SK-N-MC (cell line): ENCODE results near the gene HDAC4.

Experiments
- DNase-seq: peaks from one replicate; pipeline ENCODE4 v3.0.0-alpha.2; 2011; ENCODE audit warnings: low read depth, low spot score
- H3K27ac ChIP-seq: fragments of 200-600 bp; sonication (generic); 2 replicates; pipeline ENCODE4 v1.5.1; 2016; ENCODE audit warnings: mixed run types
- H3K36me3 ChIP-seq: fragments of 200-600 bp; sonication (generic); 2 replicates; pipeline ENCODE4 v1.6.1; 2017; ENCODE audit warnings: antibody characterized with exemption, low read length, mixed read lengths; ENCODE audit not compliant: insufficient read depth
- H3K4me3 ChIP-seq: fragments of 200-600 bp; sonication (generic); 2 replicates; pipeline ENCODE4 v1.5.1; 2016
- H3K9ac ChIP-seq: fragments of 200-600 bp; sonication (generic); 2 replicates; pipeline ENCODE4 v1.8.0; 2017; ENCODE audit warnings: mixed run types, mixed read lengths; ENCODE audit not compliant: insufficient read length
- H3K9me3 ChIP-seq: fragments of 200-600 bp; sonication (generic); 2 replicates; pipeline ENCODE4 v1.6.1; 2017; ENCODE audit warnings: low read depth, mild to moderate bottlenecking, antibody characterized with exemption, low read length, moderate library complexity, mixed read lengths
- EZH2 ChIP-seq: fragments of 200-600 bp; sonication (generic); IDR thresholded peaks from one replicate; pipeline ENCODE4 v1.6.1; 2017; ENCODE audit warnings: antibody characterized with exemption
- FOXP2 ChIP-seq: optimal IDR thresholded peaks from 2 replicates; pipeline ENCODE3; 2011; ENCODE audit warnings: mild to moderate bottlenecking, moderate library complexity; ENCODE audit not compliant: insufficient read depth; ENCODE audit errors: extremely low read length, control extremely low read depth
- POLR2AphosphoS5 ChIP-seq: IDR thresholded peaks from 2 replicates; pipeline ENCODE4 v1.6.1; 2012; ENCODE audit warnings: mild to moderate bottlenecking, low read depth, low read length, borderline replicate concordance

The HDAC4 gene

GRCh38 chr2:239082425-239082824 lies 318.4 kb downstream of the HDAC4 start:
- no peak for DNase-seq

DNA sequence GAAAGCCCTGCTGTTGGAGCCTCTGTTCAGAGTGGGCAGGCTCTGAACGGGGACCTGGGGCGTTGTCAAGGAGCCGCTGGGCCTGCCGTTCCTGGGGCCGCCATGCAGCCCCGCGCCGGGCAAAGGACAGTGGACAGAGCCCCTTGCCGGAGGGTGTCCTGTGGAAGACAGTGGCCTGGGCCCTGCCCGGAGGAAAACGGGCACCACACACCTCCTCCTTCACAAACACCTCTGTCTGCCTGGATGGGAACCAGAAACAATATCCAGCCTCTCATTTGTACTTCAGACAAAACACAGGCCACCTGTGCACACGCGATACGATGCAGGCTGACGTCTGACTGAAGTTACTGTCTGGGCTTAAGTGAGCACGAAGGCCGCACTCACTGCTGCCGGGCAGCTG lies 319.2 kb downstream of the HDAC4 start:
- Histone ChIP-seq H3K9me3 (no peaks in the 10 kb centered on the region), H3K36me3 (no peaks in the 10 kb centered on the region), H3K9ac (no peak overlapping the region), H3K4me3 (no peak overlapping the region), H3K27ac (no peak overlapping the region)
- DNase-seq, result no peak
- TF ChIP-seq FOXP2 (no peak), EZH2 (no peak), POLR2AphosphoS5 (no peak)

More at GRCh38 chr2:239082425-239082824, 318.4 kb downstream of the HDAC4 start:
- Histone ChIP-seq H3K27ac (no peak overlapping the region), H3K9ac (no peak overlapping the region), H3K9me3 (no peaks in the 10 kb centered on the region), H3K4me3 (no peak overlapping the region), H3K36me3 (no peaks in the 10 kb centered on the region)
- TF ChIP-seq FOXP2 (no peak), EZH2 (no peak), POLR2AphosphoS5 (no peak)

- no peaks in the 10 kb centered on the region for H3K9me3 ChIP-seq
- no peak for TF ChIP-seq POLR2AphosphoS5
- no peak for TF ChIP-seq FOXP2
- TF ChIP-seq EZH2, result no peak
- H3K36me3 ChIP-seq, result no peaks in the 10 kb centered on the region
Observed at GRCh38 chr2:239081046-239081445, 319.8 kb downstream of the HDAC4 start.

DNA sequence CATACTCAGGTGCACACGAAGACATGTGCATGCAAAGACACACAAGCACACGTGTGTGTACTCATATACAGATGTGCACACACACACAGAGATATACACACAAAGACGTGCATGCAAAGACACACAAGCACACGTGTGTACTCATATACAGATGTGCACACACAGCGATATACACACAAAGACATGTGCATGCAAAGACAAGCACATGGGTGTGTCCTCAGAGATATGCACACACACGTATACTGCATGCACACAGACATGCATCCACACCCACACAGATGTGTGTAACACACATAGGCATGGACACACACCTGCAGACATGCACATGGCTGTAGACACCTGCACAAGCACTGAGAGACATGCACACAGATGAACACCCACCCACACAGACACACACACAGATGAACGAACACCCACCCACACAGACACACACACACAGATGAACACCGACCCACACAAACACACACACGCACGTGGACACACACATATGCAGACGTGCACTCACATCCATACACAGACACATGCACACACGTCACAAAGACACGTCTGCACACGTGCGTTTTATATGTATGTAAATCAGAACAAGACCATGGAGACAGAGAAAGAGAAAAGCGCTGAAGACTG lies 321.0 kb downstream of the HDAC4 start:
- H3K9me3 ChIP-seq, result no peaks in the 10 kb centered on the region

More at GRCh38 chr2:239081046-239081445, 319.8 kb downstream of the HDAC4 start:
- Histone ChIP-seq H3K9ac (no peak overlapping the region), H3K27ac (no peak overlapping the region), H3K4me3 (no peak overlapping the region)
- no peak for DNase-seq

DNA sequence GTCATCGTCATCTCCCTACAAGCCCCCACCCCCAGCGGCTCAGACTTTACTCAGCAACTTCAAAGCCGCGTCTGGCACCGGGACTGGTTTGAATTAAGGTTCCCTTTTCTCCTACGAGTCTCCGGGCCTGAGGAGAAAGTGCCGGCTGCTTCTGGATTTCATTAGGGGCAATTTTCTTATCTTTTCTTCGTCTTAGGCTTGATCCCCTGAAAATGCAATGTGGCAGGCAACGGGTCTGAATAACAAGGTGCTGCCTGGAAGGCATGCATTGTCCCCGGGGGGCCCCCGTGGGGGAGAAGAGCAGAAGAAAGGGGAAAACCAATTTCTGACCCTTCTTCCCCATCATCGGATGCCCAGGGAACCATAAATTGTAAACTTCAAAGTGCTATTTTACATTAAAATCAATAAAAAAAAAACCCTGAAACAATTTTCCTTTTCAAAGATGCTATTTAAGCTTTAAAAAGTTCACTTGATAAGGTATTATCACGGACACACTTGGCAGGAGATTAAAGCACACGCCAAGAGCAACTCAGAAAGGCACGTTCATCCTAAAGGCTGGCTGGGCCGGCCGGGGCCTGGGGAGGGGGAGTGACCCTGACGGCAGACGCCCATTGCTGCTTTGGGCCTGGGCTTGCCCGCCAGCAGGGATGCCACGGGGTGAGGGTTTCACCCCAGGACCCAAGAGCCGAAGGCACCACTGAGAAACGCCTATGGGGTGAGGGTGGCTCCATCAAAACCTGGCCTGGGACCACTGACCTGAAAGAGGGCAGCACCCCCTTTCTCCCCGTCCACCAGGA lies 322.5 kb downstream of the HDAC4 start:
- TF ChIP-seq EZH2, result no peak
- TF ChIP-seq POLR2AphosphoS5, result no peak
- no peak for TF ChIP-seq FOXP2
- H3K27ac ChIP-seq, result no peak overlapping the region
- no peak overlapping the region for H3K9ac ChIP-seq
- H3K4me3 ChIP-seq, result no peak overlapping the region
- H3K9me3 ChIP-seq, result no peaks in the 10 kb centered on the region
- no peaks in the 10 kb centered on the region for H3K36me3 ChIP-seq
- DNase-seq, result no peak

More for the DNA sequence above, 321.0 kb downstream of the HDAC4 start:
- Histone ChIP-seq H3K9ac (no peak overlapping the region), H3K4me3 (no peak overlapping the region), H3K27ac (no peak overlapping the region), H3K36me3 (no peaks in the 10 kb centered on the region)
- DNase-seq, result no peak
- TF ChIP-seq FOXP2, result no peak
- TF ChIP-seq POLR2AphosphoS5, result no peak
- TF ChIP-seq EZH2, result no peak

- DNase-seq, result no peak
- Histone ChIP-seq H3K4me3 (no peak overlapping the region), H3K9me3 (no peaks in the 10 kb centered on the region), H3K36me3 (no peaks in the 10 kb centered on the region), H3K9ac (no peak overlapping the region), H3K27ac (no peak overlapping the region)
- TF ChIP-seq POLR2AphosphoS5 (no peak), EZH2 (no peak), FOXP2 (no peak)
Observed at GRCh38 chr2:239077260-239077659, 323.6 kb downstream of the HDAC4 start.

GRCh38 chr2:239075918-239076758 lies 324.7 kb downstream of the HDAC4 start:
- Histone ChIP-seq H3K9me3 (no peaks in the 10 kb centered on the region), H3K27ac (no peak overlapping the region), H3K4me3 (no peak overlapping the region), H3K36me3 (no peaks in the 10 kb centered on the region; the same call in 1 of the 2 replicates), H3K9ac (no peak overlapping the region)
- no peak for TF ChIP-seq EZH2
- TF ChIP-seq POLR2AphosphoS5, result no peak
- no peak for TF ChIP-seq FOXP2
- DNase-seq, result no peak

GRCh38 chr2:239073745-239074530 lies 326.9 kb downstream of the HDAC4 start:
- no peak overlapping the region for H3K9ac ChIP-seq
- no peaks in the 10 kb centered on the region; the same call in 1 of the 2 replicates for H3K36me3 ChIP-seq
- no peak for DNase-seq
- H3K4me3 ChIP-seq, result no peak overlapping the region
- H3K27ac ChIP-seq, result no peak overlapping the region
- no peaks in the 10 kb centered on the region for H3K9me3 ChIP-seq
- TF ChIP-seq POLR2AphosphoS5 (no peak), FOXP2 (no peak), EZH2 (no peak)
